Heart left ventricle (tissue), 13 donors: ENCODE data around the gene PRICKLE2.

ENCODE experiments used
- CTCF ChIP-seq, 12 donors: fragments of 200-600 bp; sonication (generic) in 4 of 12; IDR thresholded peaks; one replicate each; pipeline versions ENCODE4 v1.5.0 to v1.8.0; 2018 to 2022; ENCODE audit warnings: antibody characterized with exemption in 12 of 12, mild to moderate bottlenecking in 5 of 12
- POLR2A ChIP-seq, 2 donors: fragments of 450-650 bp; IDR thresholded peaks; one replicate each; pipeline ENCODE4 v1.6.1; 2017; ENCODE audit warnings: antibody characterized with exemption in 2 of 2, mild to moderate bottlenecking in 2 of 2, moderate library complexity in 2 of 2
- donor health status: ischemic (EF 13 %, LVEDD 7.1; RV severe dilation, severe dysfunction).
- donor health status: DM: no; HTN: yes; CAD: no.
- donor health status: DM: no; HTN: no; CAD: no.
- donor health status: ischemic (EF 25% LVEDD 6.9; RV normal size, moderate dysfunction).
- donor health status: ischemic (EF 25% LVEDD 5.7; RV mildly dilated, moderate dysfunction).
- donor health status: ischemic (EF 35%, LVEDD 5.7; RV mildly dilated, moderate dysfunction).
- donor health status: nonischemic (EF 11% LVEDD 7.7; RV severe dilation, severe dysfunction).
- donor health status: DM: yes; HTN: yes; CAD: no.
- donor health status: PGD.
- donor health status: ischemic (EF 29% LVEDD 5.4; RV normal size, mild dysfunction).
- donor health status: nonischemic (EF 23%, LVEDD 6.1; RV moderate dilation, normal function).

- TF ChIP-seq CTCF (IDR thresholded peaks at IDR 0.05), result no peak
- no peak for TF ChIP-seq POLR2A (IDR thresholded peaks at IDR 0.05)
These were observed 153.1 kb downstream of the PRICKLE2 start for GRCh38 chr3:64072126-64072525.
